Activated CD8-positive, alpha-beta memory T cell treated with anti-CD3 and anti-CD28 coated beads for 4 hours (primary cell): ENCODE data around the gene ZNRF3.

Experiments
- DNase-seq, 2 donors: peaks; one replicate each; pipeline ENCODE4 v3.0.0-alpha.2; 2020; ENCODE audit warnings: low read depth in 2 of 2

Gene ZNRF3

DNA sequence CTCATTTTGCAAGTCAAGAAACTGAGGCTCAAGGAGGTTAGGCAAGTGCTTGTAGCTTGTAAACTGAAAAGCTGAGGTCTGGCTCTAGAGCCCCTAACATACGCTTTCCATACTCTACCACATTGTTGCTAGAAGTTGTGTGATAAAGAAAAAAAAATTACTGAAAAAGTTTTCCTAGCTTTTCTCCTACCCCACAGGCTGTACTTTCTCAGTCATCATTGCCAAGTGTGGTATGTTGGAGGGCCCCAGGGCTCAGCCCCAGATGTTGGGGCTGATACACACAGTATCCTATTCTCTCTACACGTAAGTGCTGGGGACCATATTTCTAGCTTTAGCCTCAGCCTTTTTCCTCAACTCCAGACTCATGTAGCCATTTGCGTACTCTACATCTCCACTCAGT, 205.4 kb downstream of the ZNRF3 start:
- no peak for DNase-seq

DNA sequence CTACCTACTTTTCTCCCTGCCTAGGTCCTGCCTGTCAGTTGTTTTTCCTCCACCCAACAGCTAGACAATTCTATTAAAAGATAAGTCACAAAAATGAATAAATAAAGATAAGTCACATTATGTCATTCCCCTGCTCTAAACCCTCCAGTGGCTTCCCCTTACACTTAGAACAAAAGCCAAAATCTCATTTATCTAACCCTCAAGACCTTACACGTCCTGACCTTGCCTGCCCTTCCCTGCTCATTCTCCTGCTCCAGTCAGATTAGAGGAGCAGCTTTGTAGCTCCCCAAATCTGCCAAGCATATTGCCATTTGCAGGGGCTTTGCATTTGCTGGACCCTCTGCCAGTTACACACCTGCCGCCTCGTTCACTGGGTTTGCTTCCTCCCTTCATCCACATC, 206.1 kb downstream of the ZNRF3 start:
- no peak for DNase-seq

DNA sequence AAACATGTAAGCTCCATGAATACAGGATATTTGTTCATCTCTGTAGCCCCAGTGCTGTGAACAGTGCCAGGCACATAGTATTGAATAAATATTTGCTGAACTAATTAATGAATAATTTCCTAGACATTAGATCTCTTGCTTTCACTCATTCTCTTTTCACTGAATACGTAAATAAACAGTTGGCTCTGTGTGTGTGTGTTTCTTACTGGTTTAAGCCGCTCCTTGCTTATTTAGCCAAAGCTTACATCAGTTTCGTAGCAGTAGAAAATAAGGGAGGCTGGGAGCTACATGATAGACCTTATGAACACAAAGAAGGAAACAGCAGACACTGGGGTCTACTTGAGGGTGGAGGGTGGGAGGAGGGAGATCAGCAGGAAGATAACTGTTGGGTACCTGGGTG, 206.7 kb downstream of the ZNRF3 start:
- DNase-seq, result no peak

DNA sequence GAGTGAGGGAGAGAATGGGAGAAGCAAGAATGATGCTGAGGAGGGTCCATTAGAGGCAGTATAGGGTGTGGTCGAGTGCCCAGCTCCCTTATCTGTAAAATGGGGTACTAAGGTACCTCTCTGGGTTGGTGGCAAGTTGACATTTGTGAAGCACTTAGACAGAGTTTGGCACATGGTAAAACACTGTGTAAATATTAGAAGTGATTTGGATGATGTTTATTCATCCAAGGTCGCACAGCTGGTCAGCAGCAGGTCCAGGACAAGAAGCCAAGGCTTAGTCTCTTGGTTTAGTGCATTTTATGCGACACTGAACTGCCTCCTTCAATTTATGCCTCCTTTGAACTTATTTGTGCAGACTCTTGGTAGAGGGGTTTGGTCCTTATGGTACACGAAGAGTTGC, 208.9 kb downstream of the ZNRF3 start:
- DNase-seq, result no peak

DNA sequence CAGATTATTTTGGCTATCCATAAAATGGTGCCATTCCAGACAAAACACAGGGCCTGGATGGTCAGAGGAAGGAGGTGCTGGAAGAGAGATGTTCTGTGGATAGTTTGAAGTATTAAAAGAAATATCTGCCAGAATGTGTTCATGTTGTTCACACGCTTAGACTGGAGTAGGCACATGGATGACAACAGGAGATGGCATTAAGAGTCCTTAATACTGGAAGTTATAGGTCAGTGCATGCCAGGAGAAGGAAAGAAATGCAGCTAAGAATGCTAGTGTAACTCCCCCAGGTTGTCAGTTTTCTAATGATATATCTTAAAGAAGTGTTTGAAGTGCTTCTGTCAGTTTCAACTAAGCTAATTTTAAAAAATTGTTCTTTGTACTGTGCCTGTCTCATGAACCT, 209.7 kb downstream of the ZNRF3 start:
- no peak for DNase-seq

DNA sequence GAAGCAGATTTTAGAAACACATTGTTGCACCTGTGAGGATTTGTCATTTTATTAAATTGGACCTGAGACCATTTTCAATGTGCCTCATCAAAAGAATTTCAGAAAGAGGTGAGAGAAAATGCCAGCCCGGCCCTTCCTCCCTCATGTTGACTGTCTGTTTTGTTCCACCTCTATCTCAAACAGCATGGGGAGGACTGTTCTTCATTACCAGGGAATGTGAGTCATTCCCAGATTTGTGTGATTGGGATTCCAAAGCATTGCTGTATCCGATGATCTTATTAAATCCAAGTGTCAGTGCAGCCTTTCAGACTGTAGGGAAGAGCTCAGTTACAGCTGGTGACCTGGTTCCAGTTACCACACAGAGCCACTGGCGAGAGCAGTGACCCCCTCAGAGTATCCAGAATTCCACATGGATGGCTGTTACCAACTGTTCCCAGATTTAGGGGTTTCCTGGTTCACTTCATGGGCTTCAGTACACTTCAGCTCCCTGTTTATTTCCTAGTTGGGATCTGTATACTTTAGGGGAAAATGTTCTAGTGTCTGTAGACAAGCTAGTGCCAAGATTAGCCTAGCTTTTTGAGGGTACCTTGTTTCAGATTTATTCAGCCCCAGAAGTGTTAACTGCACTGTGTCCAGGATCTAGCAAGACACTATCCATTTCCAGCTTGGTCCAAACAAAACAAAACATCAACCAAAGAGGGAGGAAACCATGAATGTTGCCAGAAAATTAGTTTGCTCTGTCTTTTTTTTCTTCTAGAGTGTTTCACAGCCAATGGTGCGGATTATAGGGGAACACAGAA, 210.3 kb downstream of the ZNRF3 start:
- DNase-seq, result no peak

DNA sequence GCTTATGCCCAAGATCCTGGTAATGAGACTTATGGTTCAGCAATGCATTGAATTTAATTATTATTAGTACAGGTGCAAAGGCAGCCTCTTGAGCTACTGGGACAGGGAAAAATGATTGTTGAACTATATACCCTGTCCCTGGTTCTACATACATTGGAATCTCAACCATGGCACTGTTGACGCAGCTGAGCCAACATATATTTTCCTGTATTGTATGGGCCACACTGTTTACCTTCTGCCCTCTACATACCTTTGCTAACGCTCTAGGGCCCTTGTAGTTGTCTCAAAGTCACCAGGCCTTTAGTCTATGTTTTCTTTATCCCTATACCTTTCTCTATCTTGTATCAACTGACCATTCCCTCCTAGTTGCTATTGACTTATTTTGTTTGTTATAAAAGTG, 212.1 kb downstream of the ZNRF3 start:
- no peak for DNase-seq

DNA sequence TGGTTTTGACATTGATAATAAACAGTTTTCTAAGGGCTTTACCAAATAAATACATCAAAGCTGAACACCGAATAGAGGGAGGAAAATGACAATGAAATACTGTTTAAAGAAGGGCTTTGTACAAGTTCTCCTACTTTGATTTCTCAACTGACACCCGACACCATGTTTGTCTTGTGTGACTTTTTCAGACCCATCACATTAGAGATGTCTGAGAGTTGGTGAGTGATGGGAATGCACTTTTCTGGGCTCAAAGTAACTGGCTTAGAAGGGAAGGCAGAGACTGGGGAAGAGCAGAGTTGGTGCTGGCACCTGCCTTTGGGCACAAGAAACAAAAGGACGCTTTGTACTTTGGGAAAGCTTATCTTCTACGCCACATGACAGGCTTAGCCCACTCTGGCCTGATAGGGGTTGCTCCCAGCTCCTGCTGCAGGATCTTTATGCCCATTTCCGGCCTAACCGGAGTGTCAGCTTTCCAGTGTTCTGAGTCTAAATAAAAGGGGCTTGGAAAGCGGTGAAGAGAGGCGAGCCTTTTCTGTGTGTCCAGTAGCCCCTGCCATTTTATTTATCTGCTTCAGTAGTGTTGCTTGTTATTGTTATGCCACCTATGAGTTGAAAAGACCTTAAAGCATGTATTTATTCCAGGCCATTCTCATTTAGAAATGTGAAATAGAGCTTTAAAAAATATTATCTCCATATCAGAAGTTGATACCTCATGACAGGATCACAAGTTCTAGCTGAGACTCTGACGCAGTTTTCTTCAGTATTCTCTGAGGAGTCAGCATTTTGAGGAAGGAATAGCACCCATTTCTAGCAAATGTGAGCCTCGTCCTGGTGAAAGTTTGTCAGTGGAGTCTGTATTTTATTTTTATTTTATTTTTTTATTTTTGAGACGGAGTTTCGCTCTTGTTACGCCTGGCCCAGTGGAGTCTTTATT, 213.6 kb downstream of the ZNRF3 start:
- DNase-seq, result no peak

DNA sequence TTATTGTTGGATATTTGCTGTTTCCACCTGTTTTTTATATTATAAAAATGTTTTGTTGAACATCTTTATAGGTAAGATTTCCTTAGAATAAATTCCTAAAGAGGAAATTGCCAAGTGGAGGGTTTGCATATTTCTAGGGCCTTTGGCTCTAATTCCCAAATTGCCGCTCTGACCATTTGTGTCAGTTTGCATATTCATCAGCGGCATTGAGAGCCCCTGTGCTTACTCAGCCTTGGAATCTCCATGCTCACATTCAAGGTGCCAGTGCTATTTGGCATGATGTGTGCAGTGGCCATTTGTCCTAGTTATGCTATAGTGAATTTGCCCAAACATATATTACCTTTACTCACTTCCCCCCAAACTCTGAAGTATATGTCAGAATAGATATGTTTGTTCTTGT, 214.9 kb downstream of the ZNRF3 start:
- no peak for DNase-seq

DNA sequence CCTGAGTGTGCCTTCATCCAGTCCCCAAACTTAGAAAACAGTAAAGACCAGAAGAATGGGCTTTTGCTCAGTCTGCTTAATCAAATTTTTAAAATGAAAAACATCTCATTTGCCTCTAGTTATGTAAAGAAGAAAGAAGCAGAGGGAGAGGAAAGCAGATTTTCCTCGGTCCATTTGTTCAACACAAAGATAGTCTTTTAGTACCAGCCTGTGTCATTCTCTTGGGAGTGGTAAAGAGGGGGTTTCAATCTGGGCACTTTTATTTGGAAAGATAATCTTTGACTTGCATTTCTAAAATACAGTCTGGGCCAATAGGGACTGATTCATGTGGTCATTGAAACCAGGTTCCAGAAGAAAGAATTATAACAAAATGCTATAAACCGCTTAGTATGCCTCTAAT, 218.9 kb downstream of the ZNRF3 start:
- no peak for DNase-seq

DNA sequence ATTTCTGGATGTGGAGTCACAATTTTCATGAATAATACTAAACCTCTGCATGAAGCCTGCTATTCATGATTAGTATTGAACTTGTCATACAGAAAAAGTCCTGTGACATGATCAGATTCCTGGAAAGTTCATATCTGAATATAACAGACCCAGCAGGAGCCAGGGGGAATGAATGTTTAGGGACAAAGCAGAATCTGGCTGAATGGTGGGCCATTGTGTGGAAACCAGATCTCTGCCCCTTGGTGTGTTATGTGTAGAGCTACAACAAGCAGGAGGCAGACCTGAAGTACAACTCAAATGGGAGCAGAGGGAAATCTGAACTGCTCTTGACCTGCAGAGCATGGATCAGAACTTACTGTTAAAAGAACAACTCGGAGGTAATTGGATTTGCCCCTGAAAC, 219.7 kb downstream of the ZNRF3 start:
- no peak for DNase-seq

DNA sequence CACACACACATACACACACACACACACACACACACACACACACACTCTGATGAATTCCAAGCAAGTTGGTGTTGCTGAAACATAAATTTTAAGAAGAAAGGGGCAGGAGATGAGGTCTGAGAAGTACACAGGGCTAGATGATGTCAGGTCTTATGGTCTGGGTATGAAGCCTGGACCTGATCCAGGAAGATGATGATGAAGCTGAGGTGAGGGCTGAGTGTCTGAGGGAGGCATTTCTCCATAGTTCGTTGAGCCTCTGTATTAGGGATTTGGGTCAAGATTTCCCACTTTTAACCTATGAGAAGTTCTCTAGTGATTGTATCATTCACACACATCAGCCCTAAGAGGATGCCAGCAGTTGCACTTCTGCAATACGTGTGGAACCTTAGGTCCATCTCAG, 222.1 kb downstream of the ZNRF3 start:
- DNase-seq, result no peak

DNA sequence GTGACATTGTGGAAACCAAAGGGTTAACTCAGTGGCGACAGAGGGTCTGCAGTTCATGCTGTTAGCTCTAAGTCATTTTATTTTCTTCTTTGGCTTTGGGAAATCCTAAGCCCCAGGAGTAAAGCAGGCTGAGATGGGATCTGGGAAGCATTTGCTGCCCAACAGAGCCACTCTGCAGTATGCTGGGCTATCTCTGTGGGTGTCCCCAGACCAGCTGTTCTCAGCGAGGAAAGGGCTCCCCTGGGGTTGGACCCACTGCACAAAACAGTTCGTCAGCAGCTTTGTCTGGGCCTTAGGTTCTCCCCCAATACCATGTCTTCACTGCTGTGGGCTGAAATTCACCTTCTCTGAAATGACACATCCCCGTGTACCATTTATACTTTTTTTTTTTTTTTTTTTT, 223.5 kb downstream of the ZNRF3 start:
- no peak for DNase-seq
